Stimulated activated naive CD8-positive, alpha-beta T cell treated with anti-CD3 and anti-CD28 coated beads, Interleukin-15, amount 100 ng/mL, for 72 hours (primary cell): Measurements from ENCODE around the gene MAD2L2.
A peak's percentile ranks its signal among the peaks of the same experiment; 100 is the strongest.

ENCODE experiments used
- ATAC-seq: fragments of 150-1000 bp; cut with Tn5 transposase; 2 replicates; pipeline ENCODE4 v1.10.0; 2021; ENCODE audit warnings: mild to moderate bottlenecking, moderate library complexity
- DNase-seq, 2 donors: peaks; one replicate each; pipeline ENCODE4 v3.0.0; 2021 to 2022
- H3K27ac Mint-ChIP-seq, 2 donors: one replicate each; pipeline ENCODE4 v1.8.0; 2022; ENCODE audit warnings: mild to moderate bottlenecking in 2 of 2, mixed read lengths in 2 of 2, moderate library complexity in 2 of 2
- H3K27me3 Mint-ChIP-seq: one replicate; pipeline ENCODE4 v1.8.0; 2022; ENCODE audit warnings: mixed read lengths
- H3K4me1 Mint-ChIP-seq: one replicate; pipeline ENCODE4 v1.8.0; 2022; ENCODE audit warnings: mild to moderate bottlenecking, mixed read lengths
- H3K4me3 Mint-ChIP-seq, 2 donors: one replicate each; pipeline ENCODE4 v1.8.0; 2022; ENCODE audit warnings: mild to moderate bottlenecking in 2 of 2, mixed read lengths in 2 of 2, moderate library complexity in 1 of 2
- H3K9me3 Mint-ChIP-seq, 2 donors: one replicate each; pipeline ENCODE4 v1.8.0; 2022; ENCODE audit warnings: mixed read lengths in 2 of 2

Gene MAD2L2

DNA sequence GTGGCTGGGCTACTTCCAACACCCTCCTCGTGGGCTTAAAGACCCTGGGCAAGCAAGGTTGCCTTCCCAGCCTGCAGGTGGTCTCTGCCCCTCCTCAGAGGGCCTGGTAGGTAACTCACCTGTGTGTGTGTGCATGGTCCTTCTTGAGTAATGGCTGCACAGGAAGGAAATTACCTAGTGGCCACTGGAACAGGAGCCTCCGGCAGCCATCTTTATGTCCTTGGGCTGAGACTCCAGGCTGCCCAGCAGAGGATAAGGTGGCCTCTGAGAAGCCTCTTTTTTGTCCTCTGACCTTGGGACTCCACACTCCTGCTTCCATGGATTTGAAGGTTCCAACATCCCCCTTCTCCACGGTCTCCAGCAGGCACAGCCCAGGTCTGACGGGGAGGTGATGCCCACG is 30.5 kb upstream of the MAD2L2 start:
- H3K4me1 Mint-ChIP-seq, result peaks cover 9% of the 10 kb centered on the region
- no peaks in the 10 kb centered on the region for H3K9me3 Mint-ChIP-seq
- no peak overlapping the region for H3K4me3 Mint-ChIP-seq
- no peak for DNase-seq
- H3K27me3 Mint-ChIP-seq, result peaks cover 7% of the 10 kb centered on the region
- ATAC-seq, result no peak
- no peak overlapping the region for H3K27ac Mint-ChIP-seq

DNA sequence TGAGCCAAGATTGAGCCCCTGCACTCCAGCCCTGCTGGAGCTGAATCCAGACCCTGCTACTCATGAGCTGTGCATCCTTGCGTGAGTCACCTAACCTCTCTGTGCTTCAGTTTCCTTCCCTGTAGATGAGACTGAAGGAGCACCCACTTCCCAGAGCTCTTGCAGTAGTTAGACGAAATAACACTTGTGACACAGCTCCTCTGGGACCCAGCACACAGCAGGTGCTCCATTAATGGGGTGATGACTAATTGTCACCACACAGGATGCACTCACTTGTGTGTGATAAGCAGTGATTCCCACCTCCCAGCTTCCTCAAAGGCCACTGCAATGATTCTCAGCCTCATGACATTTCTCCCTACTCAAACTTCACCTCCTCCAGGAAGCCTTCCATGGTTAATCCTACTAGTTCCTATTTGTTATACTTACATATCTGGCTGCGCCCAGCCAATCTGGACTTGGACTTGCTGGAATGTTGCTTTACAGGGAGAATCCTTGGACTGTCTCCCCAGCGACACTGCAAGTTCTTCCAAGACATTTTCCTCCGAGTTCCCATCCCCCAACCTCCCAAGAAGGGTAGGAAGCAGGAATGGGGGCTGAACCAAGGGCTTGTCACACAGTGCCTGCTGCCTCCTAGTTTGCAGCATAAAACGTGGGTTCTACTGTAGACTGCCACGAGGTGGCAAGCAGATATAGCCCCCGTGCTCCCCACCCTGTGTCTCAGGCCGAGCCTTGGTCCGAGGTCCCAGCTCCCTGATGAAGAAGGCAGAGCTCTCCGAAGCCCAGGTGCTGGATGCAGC is 27.8 kb upstream of the MAD2L2 start:
- H3K9me3 Mint-ChIP-seq, result no peaks in the 10 kb centered on the region
- no peak overlapping the region for H3K27ac Mint-ChIP-seq
- peaks cover 9% of the 10 kb centered on the region for H3K4me1 Mint-ChIP-seq
- no peak overlapping the region for H3K4me3 Mint-ChIP-seq
- ATAC-seq, result no peak
- DNase-seq, result no peak
- H3K27me3 Mint-ChIP-seq, result peaks cover 16% of the 10 kb centered on the region

GRCh38 chr1:11707621-11708276 is 26.8 kb upstream of the MAD2L2 start:
- Mint-ChIP-seq H3K27me3 (peaks cover 16% of the 10 kb centered on the region), H3K9me3 (no peaks in the 10 kb centered on the region), H3K4me3 (no peak overlapping the region), H3K4me1 (peaks cover 17% of the 10 kb centered on the region), H3K27ac (peak overlapping the region in 1 of 2 donors; percentile 40)
- DNase-seq, result no peak
- ATAC-seq, result no peak

DNA sequence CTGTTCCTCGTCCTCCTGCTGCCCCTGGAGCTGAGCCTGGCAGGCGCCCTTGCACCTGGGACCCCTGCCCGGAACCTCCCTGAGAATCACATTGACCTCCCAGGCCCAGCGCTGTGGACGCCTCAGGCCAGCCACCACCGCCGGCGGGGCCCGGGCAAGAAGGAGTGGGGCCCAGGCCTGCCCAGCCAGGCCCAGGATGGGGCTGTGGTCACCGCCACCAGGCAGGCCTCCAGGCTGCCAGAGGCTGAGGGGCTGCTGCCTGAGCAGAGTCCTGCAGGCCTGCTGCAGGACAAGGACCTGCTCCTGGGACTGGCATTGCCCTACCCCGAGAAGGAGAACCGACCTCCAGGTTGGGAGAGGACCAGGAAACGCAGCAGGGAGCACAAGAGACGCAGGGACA is 25.3 kb upstream of the MAD2L2 start:
- no peak overlapping the region for H3K27ac Mint-ChIP-seq
- no peak for DNase-seq
- peaks cover 17% of the 10 kb centered on the region for H3K4me1 Mint-ChIP-seq
- H3K27me3 Mint-ChIP-seq, result peaks cover 16% of the 10 kb centered on the region
- no peak overlapping the region for H3K4me3 Mint-ChIP-seq
- no peaks in the 10 kb centered on the region for H3K9me3 Mint-ChIP-seq
- ATAC-seq, result no peak

GRCh38 chr1:11705596-11705995 is 24.6 kb upstream of the MAD2L2 start:
- Mint-ChIP-seq H3K27ac (no peak overlapping the region), H3K9me3 (no peaks in the 10 kb centered on the region), H3K4me3 (no peak overlapping the region), H3K4me1 (peaks cover 17% of the 10 kb centered on the region), H3K27me3 (peaks cover 16% of the 10 kb centered on the region)
- ATAC-seq, result no peak
- no peak for DNase-seq

- H3K4me1 Mint-ChIP-seq, result peaks cover 17% of the 10 kb centered on the region
- H3K4me3 Mint-ChIP-seq, result no peak overlapping the region
- no peak overlapping the region for H3K27ac Mint-ChIP-seq
- peaks cover 16% of the 10 kb centered on the region for H3K27me3 Mint-ChIP-seq
- DNase-seq (no peak), ATAC-seq (no peak)
- no peaks in the 10 kb centered on the region for H3K9me3 Mint-ChIP-seq
Measured at GRCh38 chr1:11704691-11705475, 23.9 kb upstream of the MAD2L2 start.

DNA sequence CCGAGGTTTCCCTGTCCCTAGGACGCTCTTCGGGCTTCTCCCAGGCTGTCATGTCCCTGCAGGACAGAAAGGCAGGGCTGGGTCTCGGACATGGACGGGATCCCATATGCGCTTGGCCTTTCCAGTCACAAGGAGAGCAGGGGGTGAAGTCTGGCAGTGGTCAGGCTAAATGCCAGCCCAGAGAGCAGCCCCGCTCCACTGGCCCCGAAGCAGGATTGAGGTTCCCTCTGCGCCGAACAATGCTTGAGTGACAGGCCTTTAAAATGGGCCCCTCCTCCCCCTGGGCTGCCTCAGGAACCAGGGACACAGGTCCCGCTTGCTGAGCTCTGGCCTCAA is 23.2 kb upstream of the MAD2L2 start:
- Mint-ChIP-seq H3K27ac (no peak overlapping the region), H3K4me3 (no peak overlapping the region), H3K27me3 (peaks cover 16% of the 10 kb centered on the region), H3K9me3 (no peaks in the 10 kb centered on the region), H3K4me1 (peaks cover 14% of the 10 kb centered on the region)
- ATAC-seq, result no peak
- DNase-seq, result no peak

DNA sequence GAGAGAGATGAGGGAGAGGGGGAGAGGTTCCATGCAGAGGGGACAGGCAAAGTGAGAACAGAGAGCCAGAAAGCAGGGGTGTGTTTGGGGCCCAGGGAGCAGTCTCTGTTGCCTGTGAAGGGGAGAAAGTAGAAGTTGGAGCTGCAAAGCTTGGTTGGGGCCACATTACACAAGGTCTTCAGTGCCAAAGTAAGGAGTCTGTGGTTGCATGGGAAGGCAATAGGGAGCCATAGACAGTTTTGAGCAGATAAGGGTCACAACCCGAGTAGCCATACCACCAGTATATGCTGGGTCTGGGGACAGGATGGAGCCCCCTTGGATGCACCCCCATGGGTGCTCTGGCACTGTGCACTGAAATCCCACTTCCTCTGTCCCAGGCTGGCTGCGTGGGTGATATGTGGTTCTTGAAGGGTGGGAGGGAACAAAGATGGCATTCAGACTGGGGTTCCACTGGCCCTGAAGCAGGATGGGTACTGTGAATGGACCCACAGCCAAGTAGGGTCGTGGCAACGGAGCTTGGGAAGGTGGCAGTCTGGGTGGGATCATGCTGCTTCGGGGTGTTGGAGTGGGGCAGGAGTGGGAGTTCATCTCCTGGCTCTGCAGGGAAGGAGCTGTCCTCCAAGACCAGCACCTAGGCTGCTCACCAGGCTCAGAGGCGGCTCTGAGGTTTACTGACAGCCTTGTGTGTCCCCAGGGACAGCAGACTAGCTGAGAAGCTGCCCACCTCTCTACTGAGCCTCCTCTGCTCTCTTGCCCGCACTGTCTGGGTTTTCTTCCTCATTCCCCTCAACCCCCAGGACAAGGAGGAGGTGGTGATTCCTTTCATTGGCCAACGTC is 22.6 kb upstream of the MAD2L2 start:
- H3K9me3 Mint-ChIP-seq, result no peaks in the 10 kb centered on the region
- no peak for DNase-seq
- no peak for ATAC-seq
- H3K4me3 Mint-ChIP-seq, result no peak overlapping the region
- H3K4me1 Mint-ChIP-seq, result peaks cover 9% of the 10 kb centered on the region
- no peak overlapping the region for H3K27ac Mint-ChIP-seq
- H3K27me3 Mint-ChIP-seq, result peaks cover 16% of the 10 kb centered on the region

DNA sequence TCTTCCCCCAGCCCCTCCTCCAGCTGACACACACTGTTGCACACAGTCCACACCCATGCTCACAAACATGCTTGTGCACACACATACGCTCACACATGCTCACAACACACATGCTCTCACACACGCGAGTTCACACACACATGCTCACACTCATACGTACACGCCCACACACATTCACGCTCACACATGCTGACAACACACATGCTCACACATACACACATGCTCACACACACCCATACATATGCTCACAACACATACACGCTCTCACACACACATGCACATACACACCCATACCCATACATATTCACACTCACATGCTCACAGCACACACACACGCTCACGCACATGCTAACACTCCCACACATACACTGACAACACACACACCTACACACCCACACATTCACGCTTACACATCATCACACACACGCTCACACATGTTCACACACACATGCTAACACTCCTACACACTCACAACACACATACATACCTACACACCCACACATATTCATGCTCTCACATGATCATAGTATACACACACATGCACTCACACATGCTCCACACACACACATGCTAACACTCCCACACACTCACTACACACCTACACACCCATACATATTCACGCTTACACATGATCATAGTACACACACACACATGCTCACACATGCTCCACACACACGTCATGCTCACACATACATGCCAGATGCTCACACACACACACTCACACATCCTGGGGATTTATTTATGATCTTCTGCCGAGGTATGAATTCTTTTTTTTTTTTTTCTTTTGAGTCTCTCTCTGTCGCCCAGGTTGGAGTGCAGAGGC is 21.2 kb upstream of the MAD2L2 start:
- H3K27ac Mint-ChIP-seq, result no peak overlapping the region
- DNase-seq, result no peak
- no peaks in the 10 kb centered on the region for H3K9me3 Mint-ChIP-seq
- H3K4me3 Mint-ChIP-seq, result no peak overlapping the region
- peaks cover 18% of the 10 kb centered on the region for H3K4me1 Mint-ChIP-seq
- ATAC-seq, result no peak
- H3K27me3 Mint-ChIP-seq, result peaks cover 8% of the 10 kb centered on the region

GRCh38 chr1:11701551-11701961 is 20.6 kb upstream of the MAD2L2 start:
- Mint-ChIP-seq H3K27me3 (peaks cover 8% of the 10 kb centered on the region), H3K4me1 (peaks cover 18% of the 10 kb centered on the region), H3K27ac (no peak overlapping the region), H3K4me3 (no peak overlapping the region), H3K9me3 (no peaks in the 10 kb centered on the region)
- DNase-seq, result no peak
- ATAC-seq, result no peak

- no peak overlapping the region for H3K27ac Mint-ChIP-seq
- H3K4me3 Mint-ChIP-seq, result no peak overlapping the region
- ATAC-seq (no peak), DNase-seq (no peak)
- peaks cover 8% of the 10 kb centered on the region for H3K27me3 Mint-ChIP-seq
- H3K4me1 Mint-ChIP-seq, result peaks cover 18% of the 10 kb centered on the region
- H3K9me3 Mint-ChIP-seq, result no peaks in the 10 kb centered on the region
Measured at GRCh38 chr1:11700601-11701467, 19.9 kb upstream of the MAD2L2 start.

- ATAC-seq (no peak), DNase-seq (no peak)
- Mint-ChIP-seq H3K9me3 (no peaks in the 10 kb centered on the region), H3K27ac (no peak overlapping the region), H3K4me3 (no peak overlapping the region), H3K27me3 (peaks cover 15% of the 10 kb centered on the region), H3K4me1 (peaks cover 23% of the 10 kb centered on the region)
Measured at GRCh38 chr1:11697893-11698210, 16.9 kb upstream of the MAD2L2 start.

GRCh38 chr1:11697188-11697892 is 16.4 kb upstream of the MAD2L2 start:
- DNase-seq (no peak), ATAC-seq (no peak)
- H3K27ac Mint-ChIP-seq, result no peak overlapping the region
- H3K4me1 Mint-ChIP-seq, result peaks cover 28% of the 10 kb centered on the region
- no peak overlapping the region for H3K4me3 Mint-ChIP-seq
- peaks cover 20% of the 10 kb centered on the region for H3K27me3 Mint-ChIP-seq
- no peaks in the 10 kb centered on the region for H3K9me3 Mint-ChIP-seq

DNA sequence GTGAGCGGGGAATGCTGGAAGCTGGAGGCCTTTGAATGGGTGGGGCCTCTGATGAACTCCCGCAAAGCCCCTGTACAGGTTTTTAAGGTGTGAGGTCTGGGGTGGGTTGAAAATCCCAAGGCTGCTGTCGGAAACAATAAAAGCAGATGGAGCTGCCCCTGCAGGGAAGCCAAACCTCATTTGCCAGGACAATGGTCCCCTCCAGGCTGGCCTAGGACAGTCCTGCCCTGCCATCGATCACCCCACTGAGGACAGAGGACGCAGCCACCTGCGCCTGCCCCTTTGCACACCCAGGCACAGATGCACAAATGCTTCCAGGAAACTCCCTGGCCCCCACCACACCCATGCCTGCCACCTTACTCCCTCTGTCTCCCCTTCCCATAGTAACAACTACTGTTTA is 14.9 kb upstream of the MAD2L2 start:
- ATAC-seq, result no peak
- Mint-ChIP-seq H3K4me1 (peaks cover 36% of the 10 kb centered on the region), H3K9me3 (no peaks in the 10 kb centered on the region), H3K4me3 (no peak overlapping the region), H3K27ac (no peak overlapping the region), H3K27me3 (peaks cover 31% of the 10 kb centered on the region)
- no peak for DNase-seq
